GM19463 (cell line): ENCODE results near the gene TUBA1C.
"Not testable (repeated sequence)": the region's sequence is repeated elsewhere in the genome, so short reads cannot be mapped to it uniquely, and the experiment has no call there.

Experiments used
- ATAC-seq: cut with Tn5 transposase; IDR thresholded peaks from one replicate; pipeline ENCODE4 v1.9.1; 2021; ENCODE audit warnings: mild to moderate bottlenecking, moderate library complexity; ENCODE audit not compliant: unreplicated experiment

TUBA1C gene

DNA sequence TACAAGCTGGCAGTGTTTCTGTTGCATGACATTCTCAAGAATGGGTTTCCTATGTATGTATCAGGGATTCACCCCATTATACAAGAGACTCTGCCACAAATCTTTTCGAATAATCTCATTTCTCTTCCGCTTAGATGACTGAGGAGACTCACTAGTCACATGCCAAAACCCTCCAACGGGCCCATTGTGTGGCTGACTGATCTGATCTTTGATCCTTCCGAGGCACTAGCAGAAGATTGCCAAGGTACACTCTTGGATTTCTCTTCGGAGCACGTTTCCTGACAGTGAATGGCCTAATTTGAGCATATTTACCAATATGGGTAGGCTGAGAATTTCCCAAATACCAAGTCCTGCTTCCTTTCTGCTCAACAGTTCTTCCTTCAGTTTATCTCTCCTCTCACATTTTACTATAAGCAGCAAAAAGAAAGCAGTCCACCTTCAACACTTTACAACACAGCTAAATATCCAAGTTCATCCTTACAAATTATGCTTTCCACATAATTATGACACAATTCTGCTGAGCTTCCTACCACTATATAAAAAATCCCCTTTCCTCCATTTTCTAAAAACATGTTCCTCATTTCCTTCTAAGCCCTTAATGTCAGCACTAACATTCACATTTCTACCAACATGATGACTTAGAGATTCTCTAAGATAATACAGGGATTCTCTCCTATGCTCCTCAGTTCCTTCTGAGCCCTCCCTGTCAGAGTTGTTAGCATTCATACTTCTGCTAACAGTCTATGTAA, 41.1 kb downstream of the TUBA1C start:
- ATAC-seq = no peak

DNA sequence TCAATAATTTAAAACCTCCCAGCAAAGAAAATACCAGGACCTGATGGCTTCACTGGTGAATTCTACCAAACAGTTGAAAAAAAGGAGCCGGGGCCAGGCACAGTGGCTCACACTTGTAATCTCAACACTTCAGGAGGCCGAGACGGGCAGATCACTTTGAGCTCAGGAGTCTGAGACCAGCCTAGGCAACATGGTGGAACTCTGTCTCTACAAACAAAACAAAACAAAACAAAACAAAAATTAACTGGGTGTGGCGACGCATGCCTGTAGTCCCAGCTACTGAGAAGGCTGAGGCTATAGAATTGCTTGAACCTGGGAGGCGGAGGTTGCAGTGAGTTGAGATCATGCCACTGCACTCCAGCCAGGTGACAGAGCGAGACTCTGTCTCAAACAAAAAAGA, 44.5 kb downstream of the TUBA1C start:
- ATAC-seq = no peak

DNA sequence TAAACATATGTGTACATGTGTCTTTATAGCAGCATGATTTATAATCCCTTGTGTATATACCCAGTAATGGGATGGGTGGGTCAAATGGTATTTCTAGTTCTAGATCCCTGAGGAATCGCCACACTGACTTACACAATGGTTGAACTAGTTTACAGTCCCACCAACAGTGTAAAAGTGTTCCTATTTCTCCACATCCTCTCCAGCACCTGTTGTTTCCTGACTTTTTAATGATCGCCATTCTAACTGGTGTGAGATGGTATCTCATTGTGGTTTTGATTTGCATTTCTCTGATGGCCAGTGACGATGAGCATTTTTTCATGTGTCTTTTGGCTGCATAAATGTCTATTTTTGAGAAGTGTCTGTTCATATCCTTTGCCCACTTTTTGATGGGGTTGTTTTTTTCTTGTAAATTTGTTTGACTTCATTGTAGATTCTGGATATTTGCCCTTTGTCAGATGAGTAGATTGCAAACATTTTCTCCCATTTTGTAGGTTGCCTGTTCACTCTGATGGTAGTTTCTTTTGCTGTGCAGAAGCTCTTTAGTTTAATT, 45.6 kb downstream of the TUBA1C start:
- not testable (repeated sequence) for ATAC-seq

DNA sequence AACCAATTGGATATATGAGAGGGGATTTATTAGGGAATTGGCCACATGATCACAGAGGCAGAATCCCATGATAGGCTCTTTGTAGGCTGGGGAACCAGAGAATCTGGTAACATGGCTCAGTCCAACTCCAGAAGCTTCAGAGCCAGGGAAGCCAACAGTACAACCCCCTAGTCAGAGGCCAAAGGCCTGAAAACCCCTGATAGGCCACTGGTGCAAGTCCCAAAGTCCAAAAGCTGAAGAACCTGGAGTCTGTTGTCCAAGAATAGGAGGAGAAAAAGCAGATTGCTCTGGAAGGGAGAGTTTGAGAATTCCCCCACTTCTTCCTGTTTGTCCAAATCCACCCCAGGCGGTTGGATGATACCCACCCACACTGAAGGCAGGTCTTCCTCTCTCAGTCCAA, 49.9 kb downstream of the TUBA1C start:
- ATAC-seq = no peak

DNA sequence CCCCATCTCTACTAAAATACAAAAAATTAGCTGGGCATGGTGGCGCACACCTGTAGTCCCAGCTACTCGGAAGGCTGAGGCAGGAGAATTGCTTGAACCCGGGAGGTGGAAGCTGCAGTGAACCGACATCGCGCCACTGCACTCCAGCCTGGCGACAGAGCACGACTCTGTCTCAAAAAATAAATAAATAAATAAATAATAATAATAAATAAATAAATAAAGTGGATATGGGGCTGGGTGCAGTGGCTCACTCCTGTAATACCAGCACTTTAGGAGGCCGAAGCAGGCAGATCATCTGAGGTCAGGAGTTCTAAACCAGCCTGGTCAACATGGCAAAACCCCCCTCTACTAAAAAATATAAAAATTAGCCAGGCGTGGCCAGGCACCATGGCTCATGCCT, 52.2 kb downstream of the TUBA1C start:
- not testable (repeated sequence) for ATAC-seq

DNA sequence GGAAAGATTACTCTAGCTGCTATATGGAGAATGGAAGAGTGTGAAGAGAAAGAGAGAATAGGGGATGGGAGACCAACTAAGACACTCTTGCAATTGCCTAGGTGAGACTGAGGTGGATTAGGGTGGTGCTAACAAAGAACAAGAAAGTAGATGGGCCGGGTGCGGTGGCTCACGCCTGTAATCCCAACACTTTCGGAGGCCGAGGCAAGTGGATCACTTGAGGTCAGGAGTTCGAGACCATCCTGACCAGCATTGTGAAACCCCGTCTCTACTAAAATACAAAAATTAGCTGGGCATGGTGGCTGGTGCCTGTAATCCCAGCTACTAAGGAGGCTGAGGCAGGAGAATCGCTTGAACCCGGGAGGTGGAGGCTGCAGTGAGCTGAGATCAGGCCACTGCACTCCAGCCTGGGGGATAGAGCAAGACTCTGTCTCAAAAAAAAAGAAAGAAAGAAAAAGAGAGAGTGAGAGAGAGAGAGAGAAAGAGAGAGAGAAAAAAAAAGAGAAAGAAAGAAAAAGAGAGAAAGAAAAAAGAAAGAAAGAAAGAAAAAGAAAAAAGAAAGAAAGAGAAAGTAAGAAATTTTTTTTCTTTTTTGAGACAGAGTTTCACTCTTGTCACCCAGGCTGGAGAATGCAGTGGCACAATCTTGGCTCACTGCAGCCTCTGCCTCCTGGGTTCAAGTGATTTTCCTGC, 55.7 kb downstream of the TUBA1C start:
- ATAC-seq = not testable (repeated sequence)

DNA sequence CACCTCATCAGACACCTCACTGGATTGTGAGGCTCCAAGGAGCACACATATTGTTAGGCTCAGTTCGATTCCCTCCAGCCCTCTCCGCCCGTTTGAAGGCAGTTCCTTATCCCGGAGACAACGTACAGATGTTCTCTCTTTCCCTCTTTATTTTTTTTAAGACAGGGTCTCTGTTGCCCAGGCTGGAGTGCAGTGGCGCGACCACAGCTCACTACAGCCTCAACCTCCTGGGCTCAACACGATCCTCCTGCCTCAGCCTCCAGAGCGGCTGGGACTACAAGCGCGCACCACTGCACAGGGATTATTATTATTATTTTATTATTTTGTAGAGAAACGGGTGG, 57.5 kb downstream of the TUBA1C start:
- ATAC-seq = no peak

DNA sequence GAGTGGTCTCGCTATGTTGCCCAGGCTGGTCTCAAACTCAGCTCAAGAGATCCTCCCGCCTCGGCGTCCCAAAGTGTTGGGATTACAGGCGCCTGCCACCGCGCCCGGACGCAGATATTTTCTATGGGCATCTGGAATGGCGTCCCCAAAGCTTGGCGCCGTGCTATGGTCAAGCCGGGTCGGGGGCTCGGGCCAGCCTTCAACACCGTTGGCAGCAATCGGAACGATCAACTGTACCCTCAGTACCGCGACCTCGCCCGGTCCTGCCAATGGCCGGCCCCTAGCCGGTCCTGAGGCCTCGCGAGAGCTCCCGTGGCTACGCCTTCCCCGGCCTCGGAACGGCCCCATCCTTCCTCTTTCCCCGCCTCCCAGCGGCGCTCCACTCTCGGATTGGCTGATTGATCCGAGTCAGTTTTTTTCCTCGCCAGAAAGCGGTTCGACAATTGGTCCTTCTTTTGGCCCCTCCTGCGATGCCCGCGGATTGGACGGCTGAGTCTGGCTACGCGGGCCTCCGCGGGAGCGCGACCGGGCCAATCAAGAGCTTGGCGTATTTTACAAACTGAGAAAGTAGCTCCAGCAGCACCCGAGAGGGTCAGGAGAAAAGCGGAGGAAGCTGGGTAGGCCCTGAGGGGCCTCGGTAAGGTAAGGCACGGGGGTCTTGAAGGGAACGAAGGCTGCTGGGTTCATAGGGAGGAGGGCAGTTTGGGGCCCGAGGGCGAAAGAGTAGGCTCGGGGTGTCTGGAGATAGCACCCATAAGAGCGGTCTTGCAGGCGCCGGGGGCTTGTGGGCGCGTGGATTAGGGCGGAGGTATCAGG, 58.0 kb downstream of the TUBA1C start, which contains the start of gene TROAP:
TSS of gene TROAP (plus strand) at position 548 of the 816 bp plus-strand sequence. CDS start 354 bp downstream, outside the sequence.
- ATAC-seq = peak; percentile 98

DNA sequence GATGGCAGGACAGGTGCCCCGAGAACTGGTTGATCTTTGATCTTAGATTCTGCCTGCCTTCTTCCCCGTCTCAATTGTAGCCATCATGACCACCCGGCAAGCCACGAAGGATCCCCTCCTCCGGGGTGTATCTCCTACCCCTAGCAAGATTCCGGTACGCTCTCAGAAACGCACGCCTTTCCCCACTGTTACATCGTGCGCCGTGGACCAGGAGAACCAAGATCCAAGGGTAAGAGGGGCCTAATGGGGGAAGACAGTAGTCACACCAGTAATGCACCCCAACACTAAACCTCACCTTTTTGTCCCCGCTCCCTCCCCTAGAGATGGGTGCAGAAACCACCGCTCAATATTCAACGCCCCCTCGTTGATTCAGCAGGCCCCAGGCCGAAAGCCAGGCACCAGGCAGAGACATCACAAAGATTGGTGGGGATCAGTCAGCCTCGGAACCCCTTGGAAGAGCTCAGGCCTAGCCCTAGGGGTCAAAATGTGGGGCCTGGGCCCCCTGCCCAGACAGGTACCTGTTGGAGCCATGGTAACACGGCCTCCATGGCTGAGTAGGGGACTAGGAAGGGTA, 58.7 kb downstream of the TUBA1C start:
- no peak for ATAC-seq
